Panc1 (cell line): Measurements from ENCODE around the gene KIAA1671. TPM values are rescaled to one million over a fixed set of nuclear protein-coding genes. Genes with fewer than 3 reads are reported as not detected.

Experiments used
- ATAC-seq: fragments of 200-7000 bp; cut with Tn5 transposase; 2 replicates; pipeline ENCODE4 v1.9.1; 2020; ENCODE audit warnings: mild to moderate bottlenecking, moderate library complexity
- BruUV-seq: library from RNA; stranded (reverse); fragments of 400-500 nt; replicated peaks from 2 replicates; lab custom pipeline; 2021; lab: Mats Ljungman, UMichigan
- CTCF ChIA-PET: fragments of 300-600 bp; sonication (Branson Sonifier 250); formaldehyde crosslinking; loops from one replicate; lab custom pipeline; 2022; ENCODE audit warnings: antibody characterized with exemption; lab: Charles Lee
- POLR2A ChIA-PET: fragments of 300-600 bp; sonication (Branson Sonifier 250); formaldehyde crosslinking; loops from one replicate; lab custom pipeline; 2022; ENCODE audit warnings: antibody characterized with exemption; lab: Charles Lee
- DNase-seq: peaks from one replicate; pipeline ENCODE4 v3.0.0-alpha.2; 2010; ENCODE audit warnings: low read depth, low spot score
- H3K27ac ChIP-seq: 2 replicates; pipeline ENCODE4 v1.5.1; 2011; ENCODE audit warnings: mild to moderate bottlenecking, low read length, inconsistent platforms
- H3K27me3 ChIP-seq: fragments of 200-500 bp; sonication (Bioruptor generic); 2 replicates; pipeline ENCODE4 v1.6.0; 2014; ENCODE audit warnings: low read length, inconsistent platforms; ENCODE audit not compliant: control insufficient read depth, insufficient read depth
- H3K36me3 ChIP-seq: fragments of 200-500 bp; sonication (Bioruptor generic); 2 replicates; pipeline ENCODE4 v1.5.1; 2014; ENCODE audit warnings: inconsistent platforms, mild to moderate bottlenecking, low read length, moderate library complexity; ENCODE audit not compliant: control insufficient read depth, insufficient read depth
- H3K4me1 ChIP-seq: 2 replicates; pipeline ENCODE4 v1.5.1; 2011; ENCODE audit warnings: inconsistent platforms, mild to moderate bottlenecking, low read length, moderate library complexity; ENCODE audit not compliant: control insufficient read depth, insufficient read depth
- H3K4me3 ChIP-seq, 2 experiments: 2 replicates each; pipeline ENCODE4 v1.5.1; 2011 to 2012; ENCODE audit warnings: low read depth in 2 of 2, low read length in 2 of 2, mild to moderate bottlenecking in 2 of 2, inconsistent platforms in 1 of 2, moderate library complexity in 1 of 2
- H3K9me3 ChIP-seq: fragments of 200-500 bp; sonication (Bioruptor generic); 2 replicates; pipeline ENCODE4 v1.5.1; 2014; ENCODE audit warnings: low read depth, mild to moderate bottlenecking, inconsistent platforms, low read length, moderate library complexity; ENCODE audit not compliant: control insufficient read depth, insufficient read depth
- POLR2AphosphoS5 ChIP-seq: IDR thresholded peaks from 2 replicates; pipeline ENCODE4 v1.6.1; 2012; ENCODE audit warnings: mild to moderate bottlenecking, low read depth, low read length, moderate library complexity
- SIN3A ChIP-seq: IDR thresholded peaks from 2 replicates; pipeline ENCODE4 v1.6.1; 2012; ENCODE audit warnings: low read depth, mild to moderate bottlenecking, low read length, moderate library complexity, borderline replicate concordance; ENCODE audit not compliant: insufficient read depth
- TCF7L2 ChIP-seq: IDR thresholded peaks from 2 replicates; pipeline ENCODE4 v1.6.1; 2011; ENCODE audit warnings: mild to moderate bottlenecking, low read depth, low read length, inconsistent platforms
- in situ Hi-C: cut with HindIII; loops from 2 replicates; pipeline ENCODE4 v1.10.0; 2016; ENCODE audit warnings: low sequenced_read_pairs, low pct_unique_long_range_greater_than_20kb
- intact Hi-C: fragments of 100-400 bp; cut with micrococcal nuclease; formaldehyde crosslinking; loops from one replicate; pipeline ENCODE4 v1.10.0; 2022; ENCODE audit not compliant: unreplicated experiment
- total RNA-seq: library from RNA; stranded (reverse); gene quantifications from one replicate; pipeline ENCODE4 v1.2.1, GENCODE V29; 2021; ENCODE audit not compliant: unreplicated experiment
- TF ChIP-seq, protein P1 (sequence below), 2 experiments: IDR thresholded peaks; 2 replicates each; pipeline ENCODE4 v1.6.1; 2011 to 2012; ENCODE audit warnings: low read depth in 2 of 2, control low read depth in 1 of 2, low read length in 1 of 2, mild to moderate bottlenecking in 1 of 2, moderate library complexity in 1 of 2; ENCODE audit not compliant: insufficient read depth in 1 of 2
- TF ChIP-seq, protein P2 (sequence below): fragments of 450-650 bp; IDR thresholded peaks from 2 replicates; pipeline ENCODE4 v1.5.1; 2017; ENCODE audit warnings: mild to moderate bottlenecking

Gene KIAA1671
- total RNA-seq, 1 experiment from 2014 or later, result 48.1 TPM

DNA sequence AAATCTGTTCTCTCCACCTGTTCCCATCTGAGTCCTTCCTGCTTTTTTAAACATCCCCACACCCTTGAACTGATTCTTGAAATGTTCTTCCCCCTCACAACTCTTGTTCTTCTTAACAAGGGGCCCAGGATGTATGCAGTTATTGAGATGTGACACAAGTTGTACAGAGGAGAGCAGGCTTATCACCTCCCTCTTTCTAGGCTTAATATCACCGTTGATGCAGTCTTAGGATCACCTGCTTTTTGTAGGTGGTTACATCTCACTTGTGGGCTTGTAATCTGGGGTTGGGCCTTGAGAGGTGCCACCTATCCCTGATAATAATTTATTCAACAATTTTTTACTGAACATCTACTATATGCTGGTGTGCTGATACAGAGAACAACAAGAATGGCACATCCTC lies 253.3 kb downstream of the KIAA1671 start:
- ATAC-seq (no peak), DNase-seq (no peak)
- ChIA-PET POLR2A (no interaction called here), CTCF (no interaction called here)
- in situ Hi-C loops (no loop called here), intact Hi-C loops (no loop called here)
- H3K27ac ChIP-seq, result no peak overlapping the region
- no TSS peak for BruUV-seq
- 0 out of 2 replicates have a peak, but pooled peaks cover 3% of the 10 kb centered on the region for H3K36me3 ChIP-seq
- H3K27me3 ChIP-seq, result no peaks in the 10 kb centered on the region
- TF ChIP-seq TCF7L2, result no peak
- no peak for TF ChIP-seq POLR2AphosphoS5
- TF ChIP-seq SIN3A, result no peak
- TF ChIP-seq, protein P1, sequence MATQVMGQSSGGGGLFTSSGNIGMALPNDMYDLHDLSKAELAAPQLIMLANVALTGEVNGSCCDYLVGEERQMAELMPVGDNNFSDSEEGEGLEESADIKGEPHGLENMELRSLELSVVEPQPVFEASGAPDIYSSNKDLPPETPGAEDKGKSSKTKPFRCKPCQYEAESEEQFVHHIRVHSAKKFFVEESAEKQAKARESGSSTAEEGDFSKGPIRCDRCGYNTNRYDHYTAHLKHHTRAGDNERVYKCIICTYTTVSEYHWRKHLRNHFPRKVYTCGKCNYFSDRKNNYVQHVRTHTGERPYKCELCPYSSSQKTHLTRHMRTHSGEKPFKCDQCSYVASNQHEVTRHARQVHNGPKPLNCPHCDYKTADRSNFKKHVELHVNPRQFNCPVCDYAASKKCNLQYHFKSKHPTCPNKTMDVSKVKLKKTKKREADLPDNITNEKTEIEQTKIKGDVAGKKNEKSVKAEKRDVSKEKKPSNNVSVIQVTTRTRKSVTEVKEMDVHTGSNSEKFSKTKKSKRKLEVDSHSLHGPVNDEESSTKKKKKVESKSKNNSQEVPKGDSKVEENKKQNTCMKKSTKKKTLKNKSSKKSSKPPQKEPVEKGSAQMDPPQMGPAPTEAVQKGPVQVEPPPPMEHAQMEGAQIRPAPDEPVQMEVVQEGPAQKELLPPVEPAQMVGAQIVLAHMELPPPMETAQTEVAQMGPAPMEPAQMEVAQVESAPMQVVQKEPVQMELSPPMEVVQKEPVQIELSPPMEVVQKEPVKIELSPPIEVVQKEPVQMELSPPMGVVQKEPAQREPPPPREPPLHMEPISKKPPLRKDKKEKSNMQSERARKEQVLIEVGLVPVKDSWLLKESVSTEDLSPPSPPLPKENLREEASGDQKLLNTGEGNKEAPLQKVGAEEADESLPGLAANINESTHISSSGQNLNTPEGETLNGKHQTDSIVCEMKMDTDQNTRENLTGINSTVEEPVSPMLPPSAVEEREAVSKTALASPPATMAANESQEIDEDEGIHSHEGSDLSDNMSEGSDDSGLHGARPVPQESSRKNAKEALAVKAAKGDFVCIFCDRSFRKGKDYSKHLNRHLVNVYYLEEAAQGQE (IDR thresholded peaks at IDR 0.05; ENCODE audit: insufficient read depth in 1 of 2, low read depth in 2 of 2, low read length in 1 of 2), result no peak
- TF ChIP-seq, protein P2, sequence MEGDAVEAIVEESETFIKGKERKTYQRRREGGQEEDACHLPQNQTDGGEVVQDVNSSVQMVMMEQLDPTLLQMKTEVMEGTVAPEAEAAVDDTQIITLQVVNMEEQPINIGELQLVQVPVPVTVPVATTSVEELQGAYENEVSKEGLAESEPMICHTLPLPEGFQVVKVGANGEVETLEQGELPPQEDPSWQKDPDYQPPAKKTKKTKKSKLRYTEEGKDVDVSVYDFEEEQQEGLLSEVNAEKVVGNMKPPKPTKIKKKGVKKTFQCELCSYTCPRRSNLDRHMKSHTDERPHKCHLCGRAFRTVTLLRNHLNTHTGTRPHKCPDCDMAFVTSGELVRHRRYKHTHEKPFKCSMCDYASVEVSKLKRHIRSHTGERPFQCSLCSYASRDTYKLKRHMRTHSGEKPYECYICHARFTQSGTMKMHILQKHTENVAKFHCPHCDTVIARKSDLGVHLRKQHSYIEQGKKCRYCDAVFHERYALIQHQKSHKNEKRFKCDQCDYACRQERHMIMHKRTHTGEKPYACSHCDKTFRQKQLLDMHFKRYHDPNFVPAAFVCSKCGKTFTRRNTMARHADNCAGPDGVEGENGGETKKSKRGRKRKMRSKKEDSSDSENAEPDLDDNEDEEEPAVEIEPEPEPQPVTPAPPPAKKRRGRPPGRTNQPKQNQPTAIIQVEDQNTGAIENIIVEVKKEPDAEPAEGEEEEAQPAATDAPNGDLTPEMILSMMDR, result no peak
- no peaks in the 10 kb centered on the region for H3K9me3 ChIP-seq
- H3K4me1 ChIP-seq, result no peaks in the 10 kb centered on the region
- H3K4me3 ChIP-seq, result no peak overlapping the region

DNA sequence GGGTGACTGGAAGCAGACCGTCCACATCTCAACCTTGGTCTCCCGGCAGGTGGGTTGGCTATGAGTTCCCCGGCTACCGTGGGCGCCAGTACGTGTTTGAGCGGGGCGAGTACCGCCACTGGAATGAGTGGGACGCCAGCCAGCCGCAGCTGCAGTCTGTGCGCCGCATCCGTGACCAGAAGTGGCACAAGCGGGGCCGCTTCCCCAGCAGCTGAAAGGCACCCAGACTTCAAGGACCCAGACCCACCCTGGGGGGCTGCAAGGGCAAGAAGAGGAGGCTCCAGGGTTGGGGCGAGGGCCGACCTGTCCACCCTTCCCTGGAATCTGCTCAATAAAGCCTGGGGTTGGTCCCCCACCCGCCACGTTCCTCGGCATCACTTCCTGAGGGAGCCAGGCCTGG lies 254.5 kb downstream of the KIAA1671 start:
- BruUV-seq, result no TSS peak
- Histone ChIP-seq H3K36me3 (0 out of 2 replicates have a peak, but pooled peaks cover 3% of the 10 kb centered on the region), H3K9me3 (no peaks in the 10 kb centered on the region), H3K4me3 (no peak overlapping the region), H3K27ac (no peak overlapping the region), H3K4me1 (no peaks in the 10 kb centered on the region), H3K27me3 (no peaks in the 10 kb centered on the region)
- POLR2A ChIA-PET, result no interaction called here
- CTCF ChIA-PET, result no interaction called here
- no peak for DNase-seq
- ATAC-seq, result no peak
- intact Hi-C loops (no loop called here), in situ Hi-C loops (no loop called here)
- TF ChIP-seq, protein P2, result no peak
